Measurements from ENCODE around the gene COPZ1.

The COPZ1 gene

DNA sequence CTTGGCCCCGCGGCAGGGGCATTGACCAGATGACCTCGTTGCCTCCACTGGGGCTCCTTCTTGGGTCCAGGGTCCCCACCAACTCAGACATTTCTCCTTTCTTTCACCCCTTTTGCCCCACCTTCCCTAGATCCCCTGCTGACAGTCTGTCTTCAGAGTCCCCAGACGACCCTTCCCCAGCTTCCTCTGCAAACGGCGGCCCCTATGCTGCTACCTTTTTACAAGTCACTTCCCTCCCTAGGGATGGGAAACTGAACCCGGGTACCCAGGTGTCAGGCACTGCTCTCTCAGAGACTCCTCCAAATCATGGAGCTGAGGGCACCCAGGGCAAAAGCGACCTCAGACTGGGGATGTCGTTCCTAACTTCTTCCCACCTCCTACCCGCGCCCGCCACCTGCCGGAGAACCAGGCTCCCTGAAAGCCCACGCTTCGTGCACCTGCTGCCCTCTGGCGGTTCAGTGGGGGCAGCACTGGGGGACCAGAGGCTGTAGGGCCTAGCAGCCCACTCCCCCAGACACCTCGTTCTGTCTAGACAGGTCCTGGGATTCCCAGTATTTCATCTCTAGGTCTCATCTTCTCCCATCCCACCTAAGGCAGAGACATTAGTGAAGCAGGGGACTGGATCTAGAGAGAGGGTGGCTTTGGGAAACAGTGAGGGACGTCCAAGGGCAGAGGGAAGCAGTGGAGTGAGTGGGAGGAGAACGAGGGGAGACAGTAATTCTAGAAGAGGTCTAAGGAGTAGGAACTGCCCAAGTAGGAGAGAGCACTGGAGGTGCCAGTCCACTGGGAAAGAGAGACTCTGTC, 54.7 kb downstream of the COPZ1 start:
- no peak for DNase-seq

DNA sequence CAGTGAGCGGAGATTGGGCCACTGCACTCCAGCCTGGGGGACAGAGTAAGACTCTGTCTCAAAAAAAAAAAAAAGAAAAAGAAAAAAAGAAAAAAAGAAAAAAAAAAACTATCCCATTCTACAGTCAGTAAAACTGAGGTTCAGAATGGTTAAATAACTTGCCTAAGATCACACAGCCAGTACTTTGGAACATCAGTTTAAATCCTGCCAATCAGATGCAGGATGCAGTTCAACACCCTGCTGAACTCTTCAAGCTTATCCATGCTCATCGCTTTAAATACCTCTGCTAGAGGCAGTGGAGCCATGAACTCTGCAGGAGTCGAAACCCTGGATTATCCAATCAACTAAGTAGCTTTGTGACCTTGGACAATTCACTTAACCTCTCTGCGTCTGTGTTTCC, 56.2 kb downstream of the COPZ1 start:
- no peak for DNase-seq

DNA sequence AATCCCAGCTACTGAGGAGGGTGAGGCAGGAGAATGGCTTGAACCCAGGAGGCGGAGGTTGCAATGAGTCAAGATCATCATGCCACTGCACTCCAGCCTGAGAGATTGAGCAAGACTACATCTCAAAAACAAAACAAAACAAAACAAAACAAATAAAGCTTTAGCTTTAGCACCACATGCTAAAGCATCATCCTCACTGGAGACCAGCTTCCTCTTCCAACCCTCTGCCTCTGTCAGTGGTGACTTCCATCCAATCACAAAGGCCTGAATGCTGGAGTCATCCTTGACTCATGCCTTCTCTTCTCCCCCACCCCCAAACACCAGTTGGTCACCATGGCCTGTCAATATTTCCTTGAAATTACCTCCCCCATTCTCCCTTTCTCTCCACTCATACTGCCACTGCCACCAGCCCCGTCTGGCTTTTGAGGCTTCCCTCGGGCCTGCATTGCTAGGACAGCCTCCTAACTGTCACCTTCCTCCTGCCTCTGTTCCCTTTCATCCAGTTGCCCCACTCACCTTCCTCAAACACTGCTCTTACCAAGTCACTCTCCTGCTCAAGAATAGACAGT, 58.2 kb downstream of the COPZ1 start:
- no peak for DNase-seq

DNA sequence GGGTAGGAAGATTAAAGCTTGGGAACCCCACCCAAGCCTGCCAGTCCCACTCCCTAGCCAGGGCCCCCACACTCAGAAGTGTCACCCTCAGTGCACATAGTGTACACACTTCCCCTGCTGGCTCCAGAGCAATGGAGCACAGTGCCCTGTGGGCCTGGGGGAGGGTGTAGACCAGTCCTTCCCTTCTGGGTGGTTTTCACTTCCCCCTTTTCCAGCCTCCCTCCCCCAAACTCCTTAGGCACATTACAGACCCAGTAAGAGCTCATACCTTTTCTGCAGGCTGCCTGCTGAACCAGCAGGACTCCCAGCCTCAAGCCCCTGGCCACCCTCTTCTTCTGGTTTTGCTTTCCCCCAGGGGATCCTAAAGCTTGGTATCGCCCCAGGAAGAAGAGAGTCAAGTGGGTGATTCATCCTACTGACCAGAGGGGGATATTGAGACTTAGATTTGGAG, 59.7 kb downstream of the COPZ1 start, which contains the start of gene ZNF385A:
Gene ZNF385A, minus strand, starts transcription at position 143 of the 451 bp plus-strand sequence. CDS start 219 bp downstream, outside the sequence.
- no peak for DNase-seq

DNA sequence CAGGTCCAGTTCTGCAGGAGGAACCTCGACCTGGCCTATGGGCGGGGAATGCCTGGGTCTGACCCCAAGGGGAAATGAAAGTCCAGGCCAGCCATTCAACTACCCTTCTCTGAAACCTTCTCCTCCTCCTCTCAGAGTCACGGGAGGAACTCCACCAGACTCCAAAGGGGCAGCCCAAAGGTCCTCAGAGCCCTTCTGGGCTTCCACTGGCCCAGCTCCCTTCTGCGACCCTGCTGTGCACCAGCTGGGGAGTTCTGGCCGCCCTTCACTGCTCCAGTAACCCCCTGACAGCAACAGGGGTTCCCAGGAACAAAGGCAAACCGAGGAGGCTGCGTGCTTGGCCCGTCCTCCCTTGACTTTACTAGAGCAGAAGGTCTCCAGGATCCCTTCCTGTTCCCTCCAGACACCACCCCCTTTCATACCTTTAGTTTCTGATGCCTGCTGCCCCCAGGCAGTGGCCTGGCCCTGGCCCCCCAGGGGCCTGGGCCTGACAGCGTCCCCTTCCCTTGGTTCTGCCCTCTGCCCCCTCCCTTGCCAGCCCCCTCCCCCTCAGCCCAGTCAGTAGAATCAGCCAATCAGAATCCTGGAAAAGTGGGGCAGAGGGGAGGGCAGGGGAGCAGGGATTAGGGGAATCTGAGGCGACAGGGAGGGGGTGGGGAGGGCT, 60.5 kb downstream of the COPZ1 start:
- no peak for DNase-seq

DNA sequence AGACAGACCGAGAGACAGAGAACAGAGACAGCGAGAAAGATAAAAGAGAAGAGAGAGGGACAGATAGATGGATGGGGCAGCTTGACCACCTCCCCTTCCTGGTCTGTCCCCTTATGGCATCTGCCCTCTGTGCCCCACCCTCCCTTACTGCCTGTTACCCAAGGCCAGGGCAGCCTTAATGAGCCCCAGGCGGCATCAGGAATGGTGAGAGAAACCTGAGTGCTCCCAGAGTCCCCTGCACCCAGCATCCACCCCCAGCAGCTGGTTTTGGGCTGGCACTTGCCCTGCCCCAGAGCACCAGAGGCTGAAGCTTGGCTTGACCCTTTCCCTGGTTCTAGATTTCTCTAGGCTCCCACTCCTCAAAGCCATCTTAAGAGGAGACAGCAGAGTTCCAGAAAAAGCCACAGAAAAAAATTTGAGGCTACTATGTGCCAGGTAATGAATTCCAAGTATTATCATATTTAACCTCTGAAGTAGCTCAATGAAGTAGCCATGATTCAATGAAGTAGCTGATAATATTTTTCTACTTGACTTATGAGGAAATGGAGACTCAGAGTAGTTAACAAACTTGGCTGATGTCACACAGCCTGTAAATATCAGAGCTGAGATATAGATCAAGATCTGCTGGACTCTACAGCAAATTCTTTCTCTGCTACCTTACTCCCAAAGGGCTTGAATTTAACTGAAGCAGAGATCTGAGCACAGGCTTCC, 61.6 kb downstream of the COPZ1 start:
- no peak for DNase-seq

DNA sequence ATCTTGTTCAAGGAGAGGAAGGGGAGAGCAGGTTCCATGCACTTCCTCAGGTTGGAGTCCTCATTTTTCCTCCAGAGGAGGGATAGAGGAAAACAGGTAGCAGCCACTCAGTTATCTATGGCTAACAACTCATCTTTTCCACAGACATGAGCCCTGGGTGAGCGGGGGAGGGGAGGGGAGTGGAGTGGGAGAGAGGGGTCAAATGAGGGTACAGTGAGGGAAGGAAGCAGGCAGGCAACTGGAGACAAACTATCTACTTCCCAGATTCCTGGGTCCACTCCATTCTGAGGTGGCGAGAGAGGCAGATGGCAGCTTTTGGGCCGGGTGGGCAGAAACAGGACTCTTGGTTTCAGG, 62.2 kb downstream of the COPZ1 start:
- DNase-seq = no peak

DNA sequence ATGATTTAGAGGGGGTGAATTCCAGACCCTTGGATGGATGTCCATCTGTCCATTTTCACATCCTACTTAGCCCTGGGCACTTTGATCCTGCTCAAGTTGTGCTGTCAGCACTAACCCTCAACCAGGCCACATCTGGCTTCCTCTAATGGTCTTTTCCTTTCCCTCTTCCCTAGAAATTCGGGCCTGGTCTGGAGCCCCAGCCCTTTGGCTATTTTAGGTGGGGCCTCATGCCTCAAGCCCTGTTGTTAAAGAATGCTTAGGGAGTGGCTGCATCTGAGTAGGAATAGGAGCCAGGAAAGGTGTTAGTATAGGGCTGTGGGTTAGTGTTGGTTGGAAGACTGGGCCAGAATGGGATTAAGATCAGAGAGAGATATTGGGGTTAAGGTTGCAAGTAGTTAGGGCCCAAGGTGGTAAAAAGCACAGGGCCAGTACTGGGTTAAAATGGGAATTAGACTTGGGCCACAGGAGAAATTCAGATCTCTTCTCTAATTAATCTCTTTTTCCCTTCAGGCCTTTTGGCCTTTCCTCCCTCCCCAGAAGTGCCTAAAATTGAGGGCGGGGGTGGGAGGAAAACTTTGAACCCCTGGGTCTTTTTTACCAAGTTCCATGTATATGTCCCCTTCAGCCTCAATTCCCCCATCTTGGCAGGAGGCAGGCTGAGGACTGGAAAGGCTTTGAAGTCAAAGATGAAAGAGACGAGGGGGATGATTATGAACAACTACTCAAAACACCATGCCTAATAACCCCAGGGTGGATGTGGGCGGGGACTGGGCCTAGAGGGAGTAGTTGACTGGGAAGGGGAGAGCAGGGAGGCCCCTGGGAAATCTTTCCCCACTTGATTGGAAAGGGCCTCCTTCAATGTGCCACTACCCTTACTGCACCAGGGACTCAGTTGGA, 63.6 kb downstream of the COPZ1 start:
- no peak for DNase-seq

DNA sequence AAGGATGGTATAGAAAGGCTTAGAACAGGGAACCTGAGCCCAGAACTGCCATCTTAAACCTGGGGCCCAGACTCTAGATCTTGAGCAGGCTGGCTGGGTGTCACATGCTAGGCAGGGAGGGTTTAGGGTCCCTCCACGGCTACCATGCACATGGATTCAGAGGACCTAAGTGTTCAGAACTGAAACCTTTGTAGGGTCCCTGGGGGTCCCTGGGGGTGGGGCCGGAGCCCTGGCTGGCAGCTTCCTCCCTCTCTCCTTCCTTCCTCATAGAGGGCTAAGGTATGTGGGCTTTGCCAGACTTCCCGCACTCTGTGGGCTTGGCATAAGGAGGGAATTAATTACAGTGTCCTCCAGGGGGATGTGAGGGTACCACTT, 64.2 kb downstream of the COPZ1 start:
- no peak for DNase-seq

DNA sequence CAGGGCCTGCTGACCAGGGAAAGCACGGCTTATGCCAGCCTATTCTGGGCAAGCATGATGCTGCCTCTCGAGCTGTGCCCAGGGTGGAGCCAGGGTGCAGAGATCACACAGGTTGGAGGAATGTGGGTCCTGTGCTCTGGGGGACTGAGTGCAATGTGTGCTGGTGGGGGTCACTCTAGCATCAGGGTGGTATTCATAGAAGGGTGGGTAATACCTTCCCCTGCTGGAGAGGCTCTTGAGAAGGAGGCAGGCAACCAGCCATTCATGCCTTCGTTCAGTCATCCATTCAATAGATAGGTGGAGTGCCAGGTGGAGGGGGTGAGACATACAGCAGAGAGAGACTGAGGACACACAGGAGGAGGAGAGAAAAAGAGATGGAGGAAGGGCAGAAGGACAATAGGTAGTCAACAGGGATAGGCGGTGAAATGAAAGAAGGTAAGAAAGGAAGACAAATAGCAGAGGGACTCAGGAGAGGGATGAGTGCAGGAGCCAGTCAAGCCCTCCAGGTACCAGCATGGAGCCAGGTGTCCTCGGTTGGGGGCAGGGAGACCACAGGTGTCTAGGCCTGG, 64.8 kb downstream of the COPZ1 start:
- DNase-seq = no peak

DNA sequence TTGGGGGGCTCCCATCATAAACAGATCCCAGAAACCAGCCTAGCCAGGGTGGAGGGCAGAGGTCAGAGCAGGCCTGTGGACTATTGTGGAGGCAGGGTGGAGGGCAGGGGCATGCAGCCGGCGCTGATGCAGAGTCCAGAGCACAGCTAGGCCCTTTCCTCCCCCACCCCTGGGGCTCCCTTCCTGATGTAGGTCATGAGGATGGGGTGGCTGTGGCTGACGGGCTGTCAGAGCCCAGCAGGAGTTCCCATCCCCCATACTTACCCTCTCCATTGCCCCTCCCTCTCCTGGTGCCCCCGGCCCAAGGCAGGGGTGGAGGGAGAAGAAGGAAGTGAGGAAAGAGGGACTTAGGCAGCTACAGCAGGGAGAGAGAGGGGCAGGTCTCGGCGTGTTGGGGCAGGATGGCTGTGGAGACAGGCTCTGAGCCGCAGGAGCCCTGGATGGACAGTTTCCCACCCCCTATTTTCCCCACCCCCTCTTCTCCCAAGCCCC, 65.3 kb downstream of the COPZ1 start:
- DNase-seq = no peak

DNA sequence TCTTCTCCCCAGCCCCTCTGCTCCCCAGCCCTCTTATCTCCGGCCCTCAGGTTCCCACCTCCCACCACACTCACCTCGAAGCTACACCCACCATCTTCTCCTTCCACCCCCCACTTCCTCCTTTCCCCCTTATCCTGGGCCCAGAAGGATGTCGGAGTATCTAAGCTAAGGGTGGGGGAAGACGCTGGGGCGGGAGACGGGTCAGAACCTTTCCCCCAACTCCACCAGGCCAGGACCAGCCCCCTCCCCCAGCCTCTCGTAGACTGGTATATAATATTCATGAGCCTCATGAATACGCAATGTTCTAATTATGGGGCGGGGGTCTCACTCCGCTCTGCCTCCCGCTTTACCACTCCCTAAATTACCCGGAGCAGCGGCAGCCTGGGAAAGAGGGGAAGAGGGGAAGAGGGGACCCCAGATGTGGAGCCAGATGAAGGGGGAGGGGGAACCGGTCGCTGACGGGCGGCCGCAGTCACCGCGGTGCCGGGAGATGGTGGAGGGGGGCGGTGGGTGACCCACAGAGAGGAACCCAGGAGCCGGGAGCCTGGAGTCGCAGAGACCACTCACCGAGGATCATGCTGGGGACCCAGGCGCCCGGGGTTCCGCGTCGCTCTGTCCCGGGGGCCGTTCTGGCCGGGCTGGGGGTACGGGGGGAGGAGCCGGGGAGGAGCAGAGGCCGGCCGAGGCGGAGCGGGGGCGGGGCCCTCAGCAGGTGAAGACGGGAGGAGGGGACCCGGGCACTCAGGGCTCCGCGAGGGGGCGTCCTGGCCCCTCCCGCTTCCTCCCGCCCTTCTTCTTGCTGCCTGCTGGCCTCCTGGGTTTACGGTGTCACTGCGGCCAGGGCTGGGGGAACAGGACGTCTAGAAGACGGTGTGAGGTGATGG, 66.0 kb downstream of the COPZ1 start:
- DNase-seq = no peak

DNA sequence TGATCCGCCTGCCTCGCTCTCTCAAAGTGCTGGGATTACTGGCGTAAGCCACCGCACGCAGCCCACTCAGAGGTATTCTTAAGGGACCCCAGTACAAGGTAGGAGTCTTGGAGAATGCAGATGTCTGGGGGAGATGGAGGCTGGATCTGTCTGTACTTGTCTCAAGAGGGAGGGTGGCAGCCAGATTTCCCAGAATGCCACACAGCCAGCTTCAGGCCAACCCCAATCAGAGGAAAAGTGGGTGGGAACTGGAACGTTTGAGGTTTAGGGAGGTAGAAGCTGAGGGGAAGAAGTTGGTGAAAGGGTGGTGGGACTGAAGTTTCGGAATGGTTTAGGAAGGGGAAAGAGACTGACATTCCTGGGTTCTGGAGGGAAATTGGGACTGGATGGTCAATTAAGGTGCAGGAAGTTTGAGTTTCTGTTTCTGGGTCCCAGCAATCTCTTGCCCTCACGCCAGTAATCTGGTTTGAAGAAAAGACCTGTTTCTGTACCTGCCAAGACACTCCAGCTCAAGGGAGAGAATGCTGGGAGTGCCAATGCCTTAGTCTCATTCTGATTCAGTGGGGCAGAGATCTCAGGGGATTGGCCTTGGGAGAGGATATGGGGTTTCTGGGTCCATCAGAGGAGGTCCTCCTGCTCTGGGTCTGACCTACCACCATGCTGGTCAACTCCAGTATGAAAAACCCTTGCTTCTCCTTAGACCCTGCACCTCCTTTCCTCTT, 67.7 kb downstream of the COPZ1 start:
- no peak for DNase-seq

DNA sequence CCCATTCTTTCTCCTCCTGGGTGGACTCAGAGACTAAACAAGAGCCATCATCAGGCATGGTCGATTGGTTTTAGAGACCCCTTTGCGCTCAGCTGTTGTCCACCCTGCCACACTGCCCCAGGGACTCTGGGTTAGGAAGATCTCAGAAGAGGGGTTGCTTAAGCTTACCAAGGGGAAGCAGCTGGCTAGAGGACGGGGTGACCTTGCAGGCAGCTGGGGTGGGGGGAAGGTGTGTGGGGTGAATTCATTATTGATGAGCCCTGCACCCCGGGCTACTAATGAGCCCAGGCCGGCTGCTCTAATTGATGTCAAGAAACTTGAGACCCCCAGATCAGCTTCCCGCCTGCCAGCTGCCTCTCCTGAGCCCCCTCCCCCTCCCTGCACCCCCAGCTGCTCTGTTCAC, 68.3 kb downstream of the COPZ1 start:
- no peak for DNase-seq

DNA sequence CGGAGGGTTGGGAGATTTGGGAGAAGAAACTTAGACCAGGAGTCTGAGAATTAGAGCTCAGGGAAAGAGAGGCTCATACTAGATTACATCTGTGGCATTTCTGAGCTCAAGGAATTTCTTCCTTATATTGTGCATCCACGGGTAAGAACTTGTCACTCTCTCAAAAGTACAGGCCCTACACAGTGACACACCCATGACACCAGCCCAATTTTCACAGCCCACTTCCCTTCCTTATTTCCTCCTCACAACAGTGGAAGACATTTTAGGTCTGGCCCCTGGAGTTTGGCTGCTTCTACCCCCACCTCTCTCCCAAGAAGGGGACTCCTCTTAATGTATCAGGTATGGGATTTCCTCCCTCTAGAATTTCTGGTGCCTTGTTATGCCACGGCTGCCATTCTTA, 68.8 kb downstream of the COPZ1 start:
- no peak for DNase-seq

DNA sequence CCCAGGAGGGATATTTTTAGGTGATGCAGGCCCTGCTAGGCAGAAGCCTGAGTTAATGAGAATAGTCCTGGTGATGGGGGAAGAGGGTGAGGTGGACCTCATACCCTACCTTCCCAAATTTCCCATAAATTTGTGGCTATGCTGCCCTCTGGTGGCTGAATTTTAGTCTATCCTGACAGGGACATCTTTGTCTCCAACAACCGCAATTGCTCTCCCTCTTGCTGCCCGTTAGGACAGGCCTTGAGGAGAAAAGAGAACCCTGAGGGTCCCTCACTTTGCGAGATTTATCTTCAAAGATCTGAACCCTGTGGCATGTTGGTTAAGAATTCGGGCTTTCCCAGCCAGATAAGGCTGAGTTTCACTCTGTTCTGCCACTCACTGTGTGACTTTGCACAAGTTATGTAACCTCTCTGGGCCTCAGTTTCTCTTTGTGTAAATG, 69.4 kb downstream of the COPZ1 start:
- no peak for DNase-seq

DNA sequence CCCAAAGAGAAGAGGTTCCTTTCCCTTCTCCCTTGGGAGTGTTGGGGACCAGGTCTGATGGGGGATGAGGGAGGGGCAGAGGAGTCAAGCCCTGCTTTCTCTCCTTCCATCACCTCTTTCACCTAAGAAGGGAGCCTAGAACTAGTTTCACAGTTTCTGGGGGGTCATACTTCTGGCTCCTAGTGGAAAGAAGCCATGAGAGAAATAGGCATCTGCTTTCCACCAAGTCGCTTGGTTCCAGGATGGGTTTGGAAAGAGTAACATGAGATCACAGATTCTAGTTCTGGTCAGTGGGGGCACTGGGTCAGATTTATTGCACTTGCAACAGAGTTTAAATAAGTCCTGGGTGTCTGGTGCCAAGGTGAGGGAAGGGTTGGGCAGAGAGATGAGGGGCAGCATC, 70.1 kb downstream of the COPZ1 start:
- no peak for DNase-seq

DNA sequence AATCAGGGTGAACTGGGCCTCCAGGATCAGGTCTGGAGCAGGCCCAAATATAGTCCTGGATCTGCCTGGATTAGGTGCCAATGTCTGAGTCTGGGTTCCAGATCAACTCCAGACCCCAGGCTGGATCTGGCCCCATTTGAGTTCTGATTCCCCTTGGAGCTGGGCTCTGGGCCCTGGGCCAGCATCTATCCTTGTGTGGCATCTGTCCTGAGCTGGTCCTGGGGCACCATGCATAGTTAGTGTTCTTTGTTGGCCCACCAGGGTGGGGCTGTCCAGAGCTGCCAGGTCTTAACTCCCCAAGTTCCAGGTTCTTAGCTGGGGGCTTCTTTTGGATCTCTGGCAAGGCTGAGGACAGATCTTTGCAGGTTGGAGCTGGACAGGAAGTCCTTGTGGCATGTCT, 70.6 kb downstream of the COPZ1 start:
- no peak for DNase-seq

DNA sequence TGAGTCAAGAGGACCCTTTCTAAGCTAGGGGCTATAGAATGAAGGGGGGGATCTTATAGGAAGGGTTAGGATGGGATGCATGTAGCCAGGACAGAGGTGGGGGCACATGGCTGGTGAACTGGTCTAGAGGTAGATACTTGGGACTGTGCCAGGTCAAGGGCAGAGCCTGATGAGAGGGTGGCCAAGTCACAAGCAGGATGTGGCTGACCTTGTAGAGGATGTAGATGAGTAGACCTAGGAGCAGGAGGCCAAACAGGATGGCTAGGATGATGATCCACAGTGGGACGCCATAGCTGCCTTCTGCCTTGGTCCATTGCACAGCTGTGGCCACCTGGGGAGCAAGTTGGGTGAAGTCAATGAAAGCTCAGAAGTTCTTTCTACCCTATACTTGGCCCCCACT, 72.2 kb downstream of the COPZ1 start:
- DNase-seq = no peak

DNA sequence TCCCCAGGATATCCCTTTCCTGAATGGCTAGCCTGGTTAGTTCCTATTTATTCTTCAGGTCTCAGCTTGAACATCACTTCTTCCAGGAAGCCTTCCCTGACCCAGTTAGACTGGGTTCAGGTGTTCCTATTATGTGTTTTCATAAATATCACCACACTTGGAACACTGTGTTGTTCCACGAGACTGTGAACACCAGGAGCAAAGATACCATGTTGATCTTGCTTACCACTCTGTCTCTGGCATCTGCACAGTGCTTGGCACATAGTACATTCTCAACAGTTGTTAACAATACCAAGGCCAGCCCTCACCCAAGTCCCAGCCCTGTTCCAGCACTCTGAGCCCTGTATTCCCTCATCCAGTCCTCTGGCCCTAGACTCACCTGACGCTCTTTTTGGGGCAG, 73.3 kb downstream of the COPZ1 start:
- no peak for DNase-seq

Data from DMS79 (cell line).